Inflammatory macrophage (primary cell): ENCODE results near the gene REPS1.
"Not testable (repeated sequence)": the region's sequence is repeated elsewhere in the genome, so short reads cannot be mapped to it uniquely, and the experiment has no call there.

ENCODE experiments used
- DNase-seq, 2 donors: peaks; one replicate each; pipeline ENCODE4 v3.0.0-alpha.2; 2020 to 2022

The REPS1 gene

GRCh38 chr6:138970159-138970558, 17.9 kb downstream of the REPS1 start:
- DNase-seq: peak in 1 of 2 donors; percentile 26

GRCh38 chr6:138966870-138967269, 21.2 kb downstream of the REPS1 start:
- DNase-seq: no peak

- no peak for DNase-seq
These were observed 22.1 kb downstream of the REPS1 start for GRCh38 chr6:138965971-138966370.

- DNase-seq: no peak
These were observed 22.7 kb downstream of the REPS1 start for GRCh38 chr6:138965291-138965874.

- no peak for DNase-seq
These were observed 24.0 kb downstream of the REPS1 start for GRCh38 chr6:138964012-138964411.

- no peak for DNase-seq
These were observed 24.5 kb downstream of the REPS1 start for GRCh38 chr6:138963531-138963930.

- no peak for DNase-seq
These were observed 24.9 kb downstream of the REPS1 start for GRCh38 chr6:138963119-138963518.

- no peak for DNase-seq
These were observed 28.5 kb downstream of the REPS1 start for GRCh38 chr6:138959521-138959920.

- no peak for DNase-seq
These were observed 29.5 kb downstream of the REPS1 start for GRCh38 chr6:138958595-138958994.

- no peak for DNase-seq
These were observed 30.1 kb downstream of the REPS1 start for GRCh38 chr6:138957903-138958302.

- DNase-seq: peak; percentile 66 to 73
These were observed 30.6 kb downstream of the REPS1 start for GRCh38 chr6:138957484-138957883.

GRCh38 chr6:138956244-138956924, 31.7 kb downstream of the REPS1 start:
- no peak for DNase-seq

- no peak for DNase-seq
These were observed 32.8 kb downstream of the REPS1 start for GRCh38 chr6:138955262-138955661.

- peak; percentile 5 to 39 for DNase-seq
These were observed 34.6 kb downstream of the REPS1 start for GRCh38 chr6:138953451-138953850.

GRCh38 chr6:138948546-138949179, 39.4 kb downstream of the REPS1 start:
- peak; percentile 9 to 40 for DNase-seq

- DNase-seq: peak in 1 of 2 donors; percentile 33
These were observed 40.0 kb downstream of the REPS1 start for GRCh38 chr6:138948004-138948403.

- DNase-seq: no peak
These were observed 42.7 kb downstream of the REPS1 start for GRCh38 chr6:138945354-138945753.

GRCh38 chr6:138944412-138944811, 43.6 kb downstream of the REPS1 start:
- no peak for DNase-seq

GRCh38 chr6:138943089-138943625, 44.9 kb downstream of the REPS1 start:
- no peak for DNase-seq

- DNase-seq: not testable (repeated sequence)
These were observed 51.2 kb downstream of the REPS1 start for GRCh38 chr6:138936873-138937272.

GRCh38 chr6:138931660-138932059, 56.4 kb downstream of the REPS1 start:
- DNase-seq: no peak

GRCh38 chr6:138926579-138926978, 61.5 kb downstream of the REPS1 start:
- DNase-seq: no peak

- no peak for DNase-seq
These were observed 62.2 kb downstream of the REPS1 start for GRCh38 chr6:138925806-138926205.

- DNase-seq: no peak
These were observed 64.5 kb downstream of the REPS1 start for GRCh38 chr6:138923561-138923960.
